HG03108 (cell line): ENCODE data around the gene AGMO.

Experiments used
- ATAC-seq: cut with Tn5 transposase; IDR thresholded peaks from one replicate; pipeline ENCODE4 v1.9.1; 2021; ENCODE audit warnings: moderate library complexity; ENCODE audit not compliant: unreplicated experiment

The AGMO gene

DNA sequence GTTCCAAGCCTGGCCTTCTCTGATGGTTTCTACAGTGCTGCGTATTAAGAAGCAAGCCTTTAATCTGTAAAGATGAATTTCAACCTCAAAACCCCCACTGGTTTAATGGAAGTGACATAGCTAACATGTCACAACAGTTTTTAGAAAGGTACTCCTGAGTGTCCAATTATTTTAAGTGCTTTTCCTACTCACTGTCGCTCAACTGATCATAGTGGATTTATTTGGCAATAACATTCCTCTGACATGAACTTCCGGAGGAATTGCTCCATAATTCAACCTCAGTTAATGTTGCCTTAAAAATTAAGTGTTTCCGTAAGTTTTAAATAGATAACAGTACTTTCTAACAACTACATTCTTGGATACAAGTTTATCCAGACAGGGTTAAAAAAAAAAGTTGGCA lies 57.5 kb downstream of the AGMO start:
- no peak for ATAC-seq

- ATAC-seq: no peak
These were observed 58.1 kb downstream of the AGMO start for GRCh38 chr7:15503603-15504290.

DNA sequence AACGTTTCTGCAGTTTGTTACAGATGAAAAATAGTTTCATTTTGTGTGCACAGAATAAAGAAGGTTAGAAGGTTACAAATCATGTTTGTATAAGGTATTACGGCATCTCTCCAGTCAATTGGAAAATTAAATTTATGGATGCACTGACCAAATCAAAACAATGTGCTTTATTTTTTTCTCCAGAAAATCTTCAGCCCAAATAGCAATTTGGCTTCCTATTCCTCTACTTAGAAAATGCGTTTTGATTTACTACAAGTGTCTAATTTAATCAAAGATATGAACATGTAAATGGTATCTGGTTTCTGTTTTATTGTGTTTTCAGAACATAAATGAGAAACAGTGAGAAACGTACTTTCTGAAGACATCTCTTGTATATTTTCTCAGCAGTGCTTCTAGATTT lies 63.4 kb downstream of the AGMO start:
- ATAC-seq: no peak

- ATAC-seq: no peak
These were observed 66.6 kb downstream of the AGMO start for GRCh38 chr7:15495170-15495569.

- no peak for ATAC-seq
These were observed 67.1 kb downstream of the AGMO start for GRCh38 chr7:15494711-15495110.

- ATAC-seq: no peak
These were observed 70.5 kb downstream of the AGMO start for GRCh38 chr7:15491361-15491760.

- ATAC-seq: no peak
These were observed 71.5 kb downstream of the AGMO start for GRCh38 chr7:15490291-15490690.

DNA sequence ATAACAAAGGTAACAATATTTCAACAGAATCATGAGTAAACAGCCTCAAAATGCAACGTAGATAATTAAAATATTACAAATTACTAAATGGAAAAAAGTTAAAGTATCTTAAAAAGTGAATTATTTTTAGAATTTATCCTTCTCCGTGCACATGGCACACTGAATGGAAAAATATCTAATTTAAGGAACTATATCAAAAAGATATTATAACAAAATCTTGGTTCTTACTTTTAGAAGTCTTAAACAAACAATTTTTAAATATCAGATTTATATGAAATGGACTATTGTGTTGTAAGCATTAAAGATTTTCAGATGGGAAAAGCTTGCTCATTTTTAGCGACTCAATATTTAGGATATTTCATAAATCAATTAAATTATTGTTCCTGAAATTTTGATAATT lies 72.0 kb downstream of the AGMO start:
- no peak for ATAC-seq

DNA sequence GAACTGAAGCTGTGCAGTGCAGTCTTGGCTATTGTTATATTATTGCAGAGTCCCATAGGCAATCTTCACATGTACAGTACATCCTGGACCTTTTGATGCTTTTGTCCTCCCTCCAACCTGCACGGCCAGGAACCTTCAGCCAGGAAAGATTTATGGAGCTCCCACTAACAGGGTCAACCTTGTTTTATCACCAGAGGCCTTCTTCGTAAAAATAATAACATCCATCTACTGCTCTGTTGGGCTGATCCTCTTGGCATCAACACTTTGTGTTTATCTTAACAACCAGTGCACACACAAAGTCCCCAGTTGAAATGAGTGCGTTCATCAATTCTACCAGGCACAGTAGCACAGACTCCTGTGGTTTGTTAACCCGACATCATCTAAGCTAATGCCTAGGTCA lies 72.4 kb downstream of the AGMO start:
- no peak for ATAC-seq

DNA sequence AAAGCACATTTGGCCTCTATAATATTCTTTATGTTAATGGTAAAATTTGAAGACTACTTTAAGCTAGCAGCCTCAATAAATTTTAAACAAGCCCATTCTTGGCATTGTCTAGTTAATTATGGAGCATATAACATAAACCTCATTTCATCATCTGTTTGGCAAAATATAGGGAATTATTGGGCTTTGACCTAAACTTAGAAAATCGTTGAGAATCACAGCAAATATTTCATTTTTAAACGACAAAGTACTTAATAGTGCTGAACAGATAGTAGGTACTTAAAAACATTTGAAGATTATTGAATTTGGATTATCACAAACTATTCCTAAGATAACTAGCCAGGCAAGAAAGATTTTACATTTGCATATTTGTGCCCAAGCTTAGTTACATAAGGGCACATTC lies 73.4 kb downstream of the AGMO start:
- ATAC-seq: no peak

DNA sequence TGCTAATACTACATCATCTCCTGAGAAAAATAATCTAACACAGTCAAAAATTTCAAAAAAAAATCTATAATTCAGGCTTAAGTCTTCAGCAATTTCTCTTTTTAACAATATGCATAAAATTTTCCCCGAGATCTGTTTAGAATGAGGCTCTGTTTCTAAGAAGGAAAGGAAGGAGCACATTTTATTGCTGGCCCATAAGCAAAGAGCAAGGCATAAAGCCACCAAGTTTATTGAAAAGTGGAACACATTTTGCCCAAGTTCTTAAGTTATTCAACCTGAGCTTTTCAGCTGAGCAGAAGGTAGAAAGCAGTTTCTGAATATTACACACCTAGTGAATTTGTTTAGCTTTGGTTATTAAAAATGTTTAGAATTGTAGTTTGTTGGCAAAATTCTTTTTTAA lies 73.9 kb downstream of the AGMO start:
- no peak for ATAC-seq

- ATAC-seq: no peak
These were observed 75.8 kb downstream of the AGMO start for GRCh38 chr7:15485998-15486397.

DNA sequence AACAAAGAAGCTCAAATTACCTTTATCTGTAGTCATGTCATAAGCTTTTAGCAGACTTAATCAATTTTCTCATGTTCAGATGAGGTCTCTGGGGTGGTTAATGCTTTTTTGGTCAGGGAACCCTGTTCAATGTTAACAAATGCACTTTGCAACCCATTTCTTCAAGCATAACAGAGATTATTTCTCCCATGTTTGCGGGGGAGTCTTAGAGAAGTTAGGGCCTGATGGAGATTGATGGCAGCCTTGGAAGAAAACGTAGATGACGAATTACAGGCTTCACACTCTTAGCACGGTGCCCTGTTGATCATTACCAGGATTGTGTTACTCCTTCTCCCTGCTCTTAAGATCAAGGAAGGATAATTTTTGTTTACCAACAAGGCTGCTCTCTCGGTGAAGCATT lies 76.4 kb downstream of the AGMO start:
- no peak for ATAC-seq

- ATAC-seq: no peak
These were observed 80.7 kb downstream of the AGMO start for GRCh38 chr7:15481132-15481531.

GRCh38 chr7:15478401-15478800 lies 83.4 kb downstream of the AGMO start:
- ATAC-seq: no peak

GRCh38 chr7:15476531-15476918 lies 85.3 kb downstream of the AGMO start:
- no peak for ATAC-seq

- ATAC-seq: no peak
These were observed 85.8 kb downstream of the AGMO start for GRCh38 chr7:15475808-15476530.

DNA sequence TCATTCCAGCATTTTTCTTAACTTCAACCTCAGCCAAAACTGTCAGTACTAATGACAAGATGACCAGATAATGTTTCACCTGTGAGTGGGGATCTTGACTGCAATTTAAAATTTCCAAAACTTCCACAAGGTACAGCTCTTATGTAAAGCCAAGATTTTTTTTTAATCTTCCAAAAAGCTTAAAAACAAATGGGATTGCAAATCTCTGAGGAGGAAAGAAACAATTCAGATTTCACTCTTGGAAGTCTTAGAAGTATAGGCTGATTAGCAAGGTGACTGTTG lies 90.2 kb downstream of the AGMO start:
- no peak for ATAC-seq

DNA sequence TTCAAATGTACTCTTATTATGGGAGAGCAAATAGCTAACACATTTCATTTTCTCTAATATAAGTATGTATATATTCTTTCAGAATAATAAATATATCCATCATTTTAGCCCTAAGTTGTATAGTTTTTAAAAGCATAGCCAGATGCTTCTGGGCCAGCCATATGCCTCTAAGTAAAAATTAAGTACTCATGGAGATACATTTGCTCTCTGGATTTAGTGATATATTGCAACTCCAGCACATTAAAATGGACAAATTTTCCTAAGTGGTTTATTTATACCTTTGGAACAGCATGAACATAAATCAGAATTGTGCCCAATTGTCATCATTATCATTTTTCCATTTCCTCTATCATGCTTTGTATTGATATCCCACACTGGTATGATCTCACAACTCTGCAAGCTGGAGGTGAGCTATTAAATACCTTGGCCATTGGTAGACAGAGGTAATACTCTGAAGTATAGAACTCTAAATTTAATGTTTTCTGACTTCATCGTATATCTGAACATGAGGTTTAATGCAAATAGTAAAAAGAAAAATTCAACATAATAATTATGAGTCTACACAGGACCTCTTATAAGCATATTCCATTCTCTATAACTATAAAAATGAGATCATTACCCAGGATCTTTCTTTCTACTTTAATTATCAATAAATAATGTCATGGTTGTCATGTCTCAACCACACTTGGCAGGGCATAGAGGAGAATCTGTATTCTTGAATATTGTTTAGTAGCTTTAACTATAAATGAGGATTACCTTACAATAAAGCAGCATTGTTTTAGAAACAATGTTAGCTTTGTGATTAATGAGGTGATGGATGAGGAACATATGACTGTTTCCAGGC lies 90.8 kb downstream of the AGMO start:
- ATAC-seq: no peak

DNA sequence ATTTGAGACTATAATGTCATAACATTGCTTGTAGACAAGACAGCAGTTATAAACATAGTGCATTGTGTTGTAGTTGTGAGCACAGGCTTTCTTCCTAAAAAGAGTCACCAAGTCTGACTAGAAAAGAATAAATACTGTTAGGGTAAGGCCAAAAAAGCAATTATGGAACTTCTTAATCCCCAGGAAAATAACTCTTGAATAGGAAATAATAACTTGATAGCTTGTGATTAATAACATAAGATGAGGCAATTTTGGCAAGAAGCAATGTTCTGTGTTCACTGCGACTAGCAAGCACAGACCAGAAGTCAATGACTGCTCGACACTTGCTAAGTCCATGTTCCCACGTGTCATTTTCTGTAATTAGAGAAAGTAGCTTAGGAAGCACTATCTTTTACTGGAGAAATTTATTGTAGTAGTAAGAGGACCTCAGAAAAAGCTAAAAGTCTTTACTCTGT lies 97.1 kb downstream of the AGMO start:
- no peak for ATAC-seq

GRCh38 chr7:15463801-15464666 lies 97.8 kb downstream of the AGMO start:
- ATAC-seq: no peak
